GM19328 (cell line): ENCODE results near the gene MLLT6.

Source experiments
- ATAC-seq: cut with Tn5 transposase; IDR thresholded peaks from one replicate; pipeline ENCODE4 v1.9.1; 2021; ENCODE audit warnings: mild to moderate bottlenecking, moderate library complexity; ENCODE audit not compliant: unreplicated experiment

Gene MLLT6

GRCh38 chr17:38741461-38741860 is 36.4 kb downstream of the MLLT6 start:
- no peak for ATAC-seq

DNA sequence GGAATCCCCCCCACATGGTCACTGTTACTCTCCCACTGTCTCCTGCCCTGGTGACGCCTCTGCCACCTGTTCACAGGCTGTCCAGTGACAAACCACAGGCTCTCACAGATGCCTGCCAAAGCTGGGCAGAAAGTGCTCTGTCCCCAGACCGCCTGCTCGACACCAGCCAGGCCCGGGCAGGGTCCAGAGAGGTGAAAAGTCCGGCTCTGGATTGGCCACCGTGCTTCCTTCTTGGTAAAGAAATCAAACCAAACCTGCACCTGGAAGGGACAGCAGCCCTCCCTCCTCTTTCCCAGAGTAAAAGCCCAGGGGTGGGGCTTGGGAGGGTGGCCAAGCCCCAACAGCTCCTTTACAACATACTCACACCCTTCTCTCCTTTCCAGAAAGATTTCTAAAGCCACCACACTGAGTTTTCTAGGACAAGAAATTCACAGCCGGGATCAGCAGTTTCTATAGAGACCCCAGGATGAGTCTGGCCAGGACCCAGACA is 36.9 kb downstream of the MLLT6 start:
- no peak for ATAC-seq

- ATAC-seq: no peak
These were observed 37.6 kb downstream of the MLLT6 start for GRCh38 chr17:38742411-38743308.

GRCh38 chr17:38743556-38744171 is 38.6 kb downstream of the MLLT6 start:
- no peak for ATAC-seq

DNA sequence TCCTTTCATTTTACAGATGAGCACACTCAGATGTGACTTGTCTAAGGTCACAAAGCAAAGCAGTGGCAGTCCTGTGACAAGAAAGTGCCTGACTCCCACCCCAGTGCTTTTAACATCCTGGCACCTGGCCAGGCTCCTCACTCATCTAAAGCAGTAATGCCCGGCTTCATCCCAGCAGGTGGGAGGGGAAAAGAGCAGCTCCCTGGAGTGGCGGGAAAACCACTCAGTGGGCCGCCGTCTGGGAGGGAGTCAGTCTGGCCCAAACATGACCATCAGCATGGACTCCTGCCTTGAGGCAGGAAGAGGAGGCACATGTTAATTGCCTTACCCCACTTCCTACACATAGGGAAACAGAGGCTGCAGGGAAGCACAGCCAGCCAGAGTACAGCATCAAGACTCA is 40.5 kb downstream of the MLLT6 start:
- no peak for ATAC-seq

- ATAC-seq: no peak
These were observed 41.2 kb downstream of the MLLT6 start for GRCh38 chr17:38746004-38746848.

DNA sequence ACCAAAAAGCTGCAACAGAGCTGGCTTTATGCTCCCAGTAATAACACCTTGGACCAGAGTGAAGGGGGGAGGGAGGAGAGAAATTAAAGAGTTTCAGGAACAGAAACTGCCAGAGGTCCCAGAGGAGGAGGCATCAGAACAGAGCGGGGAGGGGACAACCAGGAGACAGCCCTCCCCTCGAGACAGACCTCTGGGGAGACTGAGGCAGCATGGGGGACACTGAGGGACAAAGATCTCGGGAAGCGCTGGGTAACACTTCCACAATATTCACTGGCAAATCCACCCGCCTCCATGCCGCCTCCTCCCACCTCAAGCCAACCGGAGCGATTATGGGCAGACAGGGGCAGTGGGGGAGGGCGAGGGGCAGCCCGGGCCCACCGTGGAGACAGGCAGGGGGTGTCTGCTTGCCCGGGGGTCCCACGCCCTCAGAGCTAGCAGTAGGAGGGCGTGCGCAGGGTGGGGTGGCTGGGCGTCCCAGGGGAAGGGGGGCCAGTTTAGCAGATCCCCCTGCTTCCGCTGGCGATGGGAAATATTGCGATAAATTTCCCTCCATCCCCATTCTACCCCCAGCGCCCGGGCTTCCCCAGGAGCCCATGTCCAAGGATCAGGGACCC is 41.9 kb downstream of the MLLT6 start:
- ATAC-seq: no peak

DNA sequence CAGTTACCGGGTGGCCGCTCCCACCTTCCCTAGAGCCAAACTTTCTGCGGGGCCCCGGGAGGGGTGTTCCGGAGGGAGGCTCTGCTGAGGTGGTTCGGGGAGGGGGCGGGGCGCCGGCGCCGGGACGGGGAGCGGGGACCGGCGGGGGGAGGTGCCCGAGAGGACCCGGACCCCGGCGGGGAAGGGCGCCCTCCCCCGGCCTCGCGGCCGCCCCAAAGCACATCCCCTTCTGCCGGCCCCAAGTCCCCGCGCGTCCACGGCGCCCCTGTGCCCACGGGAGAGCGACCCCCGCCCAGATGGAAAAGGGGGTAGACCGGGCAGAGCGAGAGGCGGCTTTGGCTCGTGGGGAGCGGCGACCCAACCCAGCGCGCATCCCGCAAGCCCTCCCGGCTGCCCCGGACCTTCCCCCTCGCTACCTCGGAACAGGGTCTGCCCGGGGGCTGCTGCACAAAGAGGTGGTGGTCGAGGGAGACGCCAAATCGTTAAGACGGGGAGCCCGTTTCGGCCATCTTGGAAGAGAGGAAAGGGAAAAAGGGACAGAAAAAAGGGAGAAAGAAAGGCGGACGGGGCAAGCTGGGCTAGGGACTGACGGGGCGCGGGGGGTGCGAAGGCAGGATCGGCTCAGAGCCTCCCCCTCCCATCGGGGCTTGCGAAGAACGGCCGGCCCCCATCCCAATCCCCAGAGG is 42.5 kb downstream of the MLLT6 start:
- ATAC-seq: no peak

DNA sequence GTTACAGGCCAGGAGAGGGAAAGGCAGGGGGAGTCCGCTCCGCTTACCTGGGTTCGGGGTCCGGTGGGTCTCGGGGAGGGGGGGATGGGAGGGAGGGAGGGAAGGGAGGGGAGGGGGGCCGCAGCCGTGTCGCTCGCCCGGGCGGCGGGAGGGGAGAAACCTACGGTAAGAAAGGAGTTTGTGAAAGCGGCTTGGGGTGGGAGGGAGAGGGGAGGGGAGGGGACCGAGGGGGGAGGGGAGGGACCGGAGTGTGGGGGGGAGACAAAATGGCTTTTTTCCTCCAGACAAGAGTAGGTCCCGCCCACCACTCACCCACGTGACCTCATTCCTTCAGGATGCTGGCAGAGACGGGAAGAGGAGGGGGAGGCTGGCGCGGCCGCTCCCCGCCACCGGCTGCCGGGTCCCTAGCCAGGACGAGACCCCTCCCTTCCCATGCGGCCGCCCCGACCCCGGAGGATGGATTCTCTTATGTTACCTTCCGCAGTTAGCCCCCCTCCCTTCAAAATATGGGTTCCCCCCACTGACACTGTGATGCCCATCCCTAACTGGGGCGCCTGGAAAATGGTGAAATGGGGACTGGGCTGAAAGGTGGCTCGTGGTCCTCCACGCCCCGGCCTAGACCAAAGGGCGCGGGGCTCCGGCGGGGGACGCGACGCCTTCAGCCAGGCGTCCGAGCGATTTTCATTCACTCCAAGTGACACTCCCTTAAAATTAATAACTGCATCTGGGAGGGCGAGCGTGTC is 43.2 kb downstream of the MLLT6 start, which contains the start of gene PCGF2:
TSS of gene PCGF2 (minus strand) at position 188 of the 743 bp plus-strand sequence. CDS start 7,934 bp downstream, outside the sequence.
- ATAC-seq: no peak

DNA sequence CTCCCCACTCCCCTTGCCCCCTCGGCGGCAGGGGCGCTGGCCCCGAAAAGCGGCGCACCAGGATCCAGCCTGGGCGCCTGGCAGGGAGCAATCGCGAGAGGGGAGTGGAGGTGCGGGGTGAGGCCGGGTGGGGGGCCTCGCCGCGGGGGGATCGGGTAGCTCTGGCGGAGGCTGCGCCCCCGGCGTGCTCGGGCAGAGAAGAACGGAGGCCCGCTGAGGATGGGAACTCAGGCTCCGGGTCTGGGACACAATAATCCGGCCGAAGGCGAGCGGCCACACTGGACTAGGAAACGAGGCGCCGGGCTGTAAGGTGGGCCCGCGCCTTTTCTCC is 43.8 kb downstream of the MLLT6 start:
- no peak for ATAC-seq

GRCh38 chr17:38749223-38750043 is 44.4 kb downstream of the MLLT6 start:
- ATAC-seq: no peak

DNA sequence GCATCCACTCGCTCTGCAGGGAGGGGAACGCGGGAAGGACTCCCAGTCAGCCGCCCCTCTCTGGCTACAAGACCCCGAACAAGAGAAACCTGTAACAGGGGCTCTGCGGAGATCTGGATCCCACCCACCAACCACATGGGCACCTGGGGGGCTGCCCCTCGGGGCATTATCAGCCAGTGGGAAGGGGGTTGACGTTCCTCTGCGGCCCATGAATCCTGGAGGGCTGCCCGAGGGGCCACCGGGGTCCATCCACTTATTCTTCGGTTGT is 44.9 kb downstream of the MLLT6 start:
- no peak for ATAC-seq

GRCh38 chr17:38750312-38751121 is 45.4 kb downstream of the MLLT6 start:
- no peak for ATAC-seq

- ATAC-seq: no peak
These were observed 46.2 kb downstream of the MLLT6 start for GRCh38 chr17:38751144-38751807.

DNA sequence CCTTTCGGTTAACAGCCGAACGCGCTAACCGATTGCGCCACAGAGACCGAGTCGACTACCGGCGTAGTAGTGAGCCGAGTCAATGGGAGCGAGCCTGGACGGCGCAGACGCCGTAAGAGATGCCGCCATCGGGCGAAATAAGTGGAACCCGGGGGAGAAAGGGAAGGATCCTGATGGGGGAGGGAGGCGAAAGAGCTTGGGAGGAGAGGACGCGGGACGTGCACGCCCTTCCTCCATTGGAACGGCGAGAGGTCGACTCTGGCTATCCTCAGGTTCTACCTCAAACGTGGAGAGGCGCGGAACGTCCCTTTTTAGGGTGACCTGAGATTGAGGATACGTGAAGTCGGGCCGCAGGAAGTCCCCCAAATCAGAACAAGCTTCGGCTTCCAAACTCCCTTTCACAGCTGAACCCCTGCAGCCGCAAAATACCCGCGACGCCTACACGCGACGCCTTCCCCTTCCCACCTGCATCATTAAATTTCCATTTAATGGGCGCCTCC is 46.8 kb downstream of the MLLT6 start:
- peak; percentile 7 for ATAC-seq

- ATAC-seq: peak; percentile 85
These were observed 47.4 kb downstream of the MLLT6 start, which contains the start of gene PSMB3 for GRCh38 chr17:38752308-38753070. Gene PSMB3 (plus strand): TSS chr17:38752741. CDS start chr17:38752827, 86 bp downstream.
